ENCODE data around the gene CACNA2D4. TPM values are rescaled to one million over a fixed set of nuclear protein-coding genes. Genes with fewer than 3 reads are reported as not detected.

Gene CACNA2D4
- polyA plus RNA-seq, 1 donor = 2.0 TPM

DNA sequence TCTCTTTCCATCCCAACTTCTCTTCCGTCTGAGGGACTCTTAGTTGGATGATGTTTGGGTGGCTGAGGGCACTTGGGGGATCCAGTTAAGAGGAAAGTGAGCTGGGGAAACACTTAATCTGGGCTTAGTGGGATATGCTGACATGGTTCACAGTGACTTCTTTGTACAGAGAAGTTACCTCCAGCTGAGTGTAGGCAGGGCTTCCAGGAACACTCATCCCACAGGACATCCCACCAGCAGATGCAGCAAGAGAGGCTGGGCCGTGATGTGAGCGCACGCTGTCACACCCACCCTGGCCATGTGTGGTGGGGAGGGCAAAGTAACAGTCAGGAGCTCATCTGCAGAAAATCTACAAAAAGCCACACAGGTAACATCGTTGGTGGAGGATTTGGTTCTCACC lies 832 bp upstream of the CACNA2D4 start:
- no peak for DNase-seq (ENCODE audit: low read depth)

DNA sequence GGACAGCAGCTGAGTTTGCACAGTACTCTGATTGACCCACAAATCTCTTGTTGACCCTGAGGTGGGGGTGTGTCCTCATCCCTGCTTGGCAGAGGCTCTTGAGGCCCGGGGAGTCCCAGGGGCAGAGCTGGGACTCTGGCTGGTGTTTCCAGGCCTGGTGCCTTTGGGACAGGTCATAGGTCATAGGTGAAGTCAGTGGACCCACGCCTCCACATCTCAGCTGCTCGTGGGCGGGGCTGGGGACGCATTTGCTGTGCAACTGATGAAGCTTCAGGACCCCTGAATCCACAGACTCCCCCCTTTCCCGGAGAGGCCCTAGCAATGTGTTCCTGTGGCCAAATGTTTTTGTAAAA lies 408 bp upstream of the CACNA2D4 start:
- DNase-seq (ENCODE audit: low read depth) = no peak

DNA sequence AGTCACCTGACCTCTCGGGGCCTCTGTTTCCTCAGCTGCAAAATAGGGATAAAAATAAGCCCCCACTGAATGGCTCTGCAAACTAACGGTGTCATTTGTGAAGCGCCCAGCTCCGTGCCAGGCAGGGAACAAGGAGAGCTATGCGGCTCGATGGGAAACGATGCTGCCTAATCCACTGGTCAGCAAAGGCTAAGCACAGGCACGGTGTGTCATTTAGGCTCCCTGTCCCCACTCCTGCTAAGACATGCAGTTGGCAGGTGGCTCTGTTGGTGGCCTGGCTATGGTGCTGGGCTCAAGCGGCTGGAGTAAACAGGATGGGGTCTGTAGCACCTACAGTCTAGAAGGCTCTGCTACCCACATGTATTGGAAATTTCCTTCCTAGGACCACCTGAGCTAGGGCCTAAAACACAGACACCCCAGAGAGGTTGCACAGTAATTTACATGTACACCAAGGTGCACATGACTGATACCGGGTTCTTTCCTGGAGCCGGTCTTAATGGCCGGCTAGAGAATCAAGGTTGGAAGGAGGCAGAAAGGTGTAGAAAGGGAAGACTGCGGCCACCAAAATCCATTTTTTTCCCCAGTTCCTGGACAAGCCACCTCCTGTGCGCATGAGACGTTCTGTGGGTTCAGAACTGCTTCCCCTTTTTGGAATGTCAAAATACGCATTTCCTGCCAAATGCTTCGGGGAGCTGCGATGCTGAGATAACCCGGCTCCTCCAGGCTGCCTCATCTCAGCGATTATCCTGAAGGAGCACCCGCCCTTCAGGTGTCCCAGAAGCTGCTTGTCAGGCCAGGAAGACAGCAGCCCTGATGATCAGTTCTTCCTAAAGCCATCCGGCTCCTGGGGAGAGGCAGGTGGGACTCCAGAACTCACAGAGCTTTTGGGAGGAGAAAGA lies 1.0 kb downstream of the CACNA2D4 start:
- DNase-seq (ENCODE audit: low read depth) = no peak

DNA sequence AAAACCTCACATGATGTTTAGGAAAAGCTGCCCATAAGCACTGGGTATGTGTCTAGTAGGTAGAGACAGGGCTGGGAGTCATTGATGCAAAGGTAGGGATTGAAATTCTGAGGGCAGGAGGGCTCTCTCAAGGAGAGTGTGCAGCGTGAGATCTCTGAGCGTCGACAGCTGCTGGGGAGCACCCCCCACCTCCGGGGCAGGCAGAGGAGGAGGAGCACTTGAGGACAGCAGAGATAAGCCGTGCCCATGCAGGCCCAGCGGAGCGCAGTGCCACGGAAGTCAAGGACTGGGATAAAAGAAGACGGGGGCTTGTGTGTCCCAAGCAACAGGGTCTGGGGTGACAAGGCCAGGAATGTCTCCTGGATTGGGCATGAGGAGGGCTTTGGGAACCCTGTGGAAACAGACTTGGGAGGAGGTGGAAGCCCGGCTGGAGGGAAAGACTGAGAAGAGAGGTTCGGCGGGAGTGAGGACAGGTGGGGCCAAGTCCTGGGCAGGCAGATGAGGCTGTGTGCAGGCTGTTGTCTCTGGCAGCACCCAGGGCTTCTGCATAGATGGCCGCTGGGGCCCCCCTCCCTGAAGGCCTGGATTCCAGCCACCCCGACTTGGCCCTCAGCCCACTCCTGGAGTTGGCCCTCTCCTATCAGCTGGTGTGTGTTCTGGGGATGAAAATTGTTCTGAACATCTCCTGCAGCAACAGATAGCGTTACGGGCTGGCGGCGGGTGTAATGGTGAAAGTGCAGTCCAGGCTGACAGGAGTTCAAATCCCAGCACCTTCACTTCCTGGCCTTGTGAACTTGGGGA lies 1.9 kb downstream of the CACNA2D4 start:
- DNase-seq (ENCODE audit: low read depth) = no peak

DNA sequence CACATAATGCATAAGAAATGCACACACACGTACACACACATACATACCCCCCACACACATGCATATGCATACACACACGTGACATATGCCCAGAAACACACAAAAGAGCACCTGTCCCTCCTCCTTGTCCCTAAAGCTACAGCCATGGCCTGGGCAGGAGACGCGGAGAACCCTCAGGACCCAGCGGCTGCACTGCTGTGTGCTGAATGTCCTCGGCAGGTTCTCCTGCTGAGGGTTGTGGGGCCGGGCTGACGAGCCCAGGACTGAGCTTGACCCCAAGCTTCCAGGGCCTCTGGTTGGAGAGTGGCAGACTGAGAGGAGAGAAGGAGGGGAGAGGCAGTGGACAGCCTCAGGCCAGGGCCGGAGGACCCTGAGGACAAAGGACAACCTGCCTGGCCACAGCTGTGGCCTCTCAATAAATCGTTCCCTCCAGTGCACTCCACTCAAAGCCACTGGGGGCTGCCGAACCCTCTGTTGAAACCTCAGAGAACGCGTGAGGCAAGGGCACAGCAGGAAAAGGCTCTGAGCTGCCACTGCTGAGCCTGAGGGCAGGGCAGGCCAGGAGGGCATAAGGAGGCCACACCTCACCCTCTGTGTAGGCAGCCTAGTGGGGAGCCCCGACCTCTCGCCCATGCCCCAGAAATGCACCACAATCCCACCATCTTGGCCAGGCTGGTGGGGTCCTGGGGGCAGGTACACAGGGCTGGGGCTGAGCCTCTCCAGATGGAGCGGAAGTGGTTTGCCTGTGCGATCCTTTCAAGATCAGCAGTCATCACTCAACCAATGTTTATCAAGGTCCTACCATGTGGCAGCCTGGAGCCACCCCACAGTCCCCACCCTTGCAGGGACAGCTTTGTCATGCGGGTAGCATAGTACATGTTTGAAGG lies 3.1 kb downstream of the CACNA2D4 start:
- no peak for DNase-seq (ENCODE audit: low read depth)

DNA sequence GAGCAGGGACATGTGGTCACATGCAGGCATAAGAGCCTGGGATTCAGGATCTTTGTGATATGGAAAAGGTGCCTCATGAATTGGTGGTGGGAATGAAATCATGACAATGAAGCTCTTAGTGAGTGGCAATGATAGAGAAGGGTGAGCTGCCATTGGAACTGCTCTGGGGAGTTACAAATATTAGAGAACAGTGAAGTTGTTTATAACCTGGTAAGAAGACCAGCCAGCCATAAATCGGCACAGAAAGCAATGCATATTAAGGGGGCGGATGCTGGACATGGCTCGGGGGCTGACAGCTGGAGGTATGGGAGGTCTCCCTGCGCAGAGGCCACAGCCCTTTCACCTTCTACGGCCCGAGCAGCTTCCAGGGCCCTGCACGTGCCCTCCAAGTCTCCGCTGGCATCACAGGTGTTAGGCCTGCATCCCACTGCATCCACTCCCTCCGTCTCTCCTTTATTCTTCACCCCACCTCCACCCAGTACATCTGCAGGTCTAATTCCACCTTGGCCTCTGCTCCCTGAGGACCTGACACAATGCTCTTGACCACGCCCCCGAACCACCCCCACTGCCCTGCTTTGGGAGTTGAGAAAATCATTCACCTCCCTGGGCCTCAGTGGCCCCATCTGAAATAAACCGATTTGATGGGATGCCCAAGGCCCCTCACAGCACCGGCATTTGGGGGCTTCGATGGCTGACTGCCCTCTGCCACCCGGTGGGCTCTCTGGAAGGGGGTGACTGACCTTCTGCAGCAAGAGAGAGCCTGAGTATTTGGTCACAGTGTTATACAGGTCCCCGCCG lies 4.1 kb downstream of the CACNA2D4 start:
- DNase-seq (ENCODE audit: low read depth) = no peak

DNA sequence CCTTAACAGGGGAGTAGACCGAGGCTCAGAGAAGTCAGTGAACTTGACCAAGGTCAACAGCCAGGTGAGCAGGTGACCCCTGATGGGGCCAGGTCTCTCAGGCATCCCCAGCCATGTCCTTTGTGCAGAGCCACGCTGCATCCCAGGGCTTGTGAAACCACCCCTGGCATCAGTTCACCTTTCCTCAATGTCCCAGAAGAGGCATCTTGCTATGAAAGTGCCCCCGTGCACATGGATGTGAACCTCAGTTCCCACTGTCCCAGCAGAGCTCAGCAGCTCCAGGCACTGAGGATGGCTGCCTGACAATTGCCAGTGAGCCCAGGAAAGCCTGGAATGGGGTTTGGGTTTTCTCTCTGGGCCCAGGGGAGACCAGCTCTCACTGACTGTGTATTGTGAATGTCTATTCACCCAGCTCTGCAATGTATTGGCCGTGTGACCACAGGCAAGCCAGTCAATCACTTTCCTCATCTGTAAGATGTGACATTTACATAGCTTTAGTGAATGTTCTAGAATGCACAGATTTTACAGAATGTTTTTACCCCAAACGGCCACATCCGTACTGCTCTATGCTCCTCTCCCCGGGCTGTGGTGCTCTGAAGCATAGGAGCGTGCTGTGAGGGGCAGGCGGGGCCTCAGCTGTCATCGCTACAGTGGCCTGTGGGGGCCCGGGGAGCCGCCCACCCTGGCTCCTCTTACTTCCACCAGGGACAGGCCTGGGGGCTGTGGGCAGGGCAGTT lies 4.9 kb downstream of the CACNA2D4 start:
- DNase-seq (ENCODE audit: low read depth) = no peak

DNA sequence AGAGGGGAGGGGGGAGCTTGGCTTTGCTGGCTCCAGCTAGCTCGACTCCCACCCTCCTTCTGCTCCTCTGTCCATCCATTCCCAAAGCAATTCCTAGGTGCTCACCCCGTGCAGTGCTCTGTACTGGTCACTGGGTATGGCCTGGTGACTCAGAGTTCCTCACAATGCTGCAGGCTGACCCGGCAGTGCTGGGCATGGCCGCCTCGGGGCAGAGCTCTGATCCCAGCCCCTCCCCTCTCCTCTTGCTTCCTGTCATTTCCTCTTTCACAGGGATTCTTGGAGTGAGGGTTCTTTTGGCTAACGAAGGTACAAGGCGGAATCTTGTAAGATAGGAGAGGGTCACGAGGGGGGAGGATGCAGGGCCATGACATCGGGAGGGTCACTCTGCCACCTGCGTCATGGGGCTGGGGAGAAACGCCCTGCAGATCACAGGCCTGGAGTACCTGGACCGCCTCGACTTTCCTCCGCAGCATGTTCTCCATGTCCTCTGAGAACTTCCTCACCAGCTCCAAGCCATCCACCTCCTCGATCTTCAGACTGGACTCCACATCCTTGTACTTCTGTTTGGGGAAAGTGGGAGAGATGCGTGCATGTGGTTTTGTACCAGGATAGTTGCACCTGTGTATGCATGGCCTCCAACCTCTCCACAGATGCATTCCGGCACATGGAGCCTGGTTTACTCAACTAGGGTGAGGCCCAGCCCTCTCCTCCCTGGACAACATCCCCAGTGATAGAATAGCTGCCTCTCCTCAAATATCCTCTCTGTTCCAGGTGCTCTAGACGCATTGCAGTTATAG lies 5.7 kb downstream of the CACNA2D4 start:
- DNase-seq (ENCODE audit: low read depth) = no peak

DNA sequence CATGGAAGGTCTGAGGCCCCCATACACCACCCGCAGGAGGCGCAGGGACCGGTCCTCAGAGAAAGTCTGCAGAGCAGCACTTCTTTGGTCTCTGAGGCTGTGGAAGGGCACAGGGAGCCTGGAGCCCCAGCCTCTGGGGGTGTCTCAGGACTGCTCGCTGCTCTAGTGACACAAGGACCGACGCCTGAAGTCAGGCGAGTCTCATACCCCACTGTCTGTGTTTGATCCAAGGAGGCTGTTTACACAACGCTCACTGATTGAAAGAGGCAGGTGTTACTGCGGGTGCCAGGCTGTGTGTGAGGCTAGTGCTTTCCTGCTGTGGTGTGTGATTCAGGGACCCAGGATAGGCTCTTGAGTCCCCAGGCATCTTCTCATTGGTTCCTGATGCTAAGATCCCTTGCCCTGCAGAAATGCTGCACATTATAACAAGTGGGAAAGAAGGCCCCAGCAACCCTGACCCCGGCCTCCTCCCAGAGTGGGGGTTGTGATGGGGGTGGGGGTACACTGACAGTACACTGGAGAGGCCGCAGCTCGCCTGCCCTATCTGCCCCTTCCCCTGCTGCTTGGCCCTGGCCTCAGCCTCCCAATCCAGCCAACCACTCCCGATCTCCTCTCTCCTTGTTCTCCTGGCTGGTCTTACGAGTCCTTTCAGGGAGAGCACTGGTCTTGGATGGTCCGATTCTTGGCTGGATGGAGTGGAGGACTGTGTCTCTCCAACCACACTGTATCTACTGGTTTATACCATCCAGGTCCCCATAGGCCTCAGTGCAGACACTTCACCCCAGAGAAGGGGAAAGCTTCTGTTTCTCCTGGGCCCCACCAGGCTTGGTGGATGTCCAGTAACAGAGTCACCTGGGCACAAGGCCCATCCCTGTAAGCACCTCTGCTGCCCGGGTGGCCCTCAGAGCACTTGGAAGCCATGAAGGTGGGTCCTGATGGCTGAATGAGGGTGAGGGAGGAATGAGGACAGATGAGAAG lies 6.6 kb downstream of the CACNA2D4 start:
- no peak for DNase-seq (ENCODE audit: low read depth)

DNA sequence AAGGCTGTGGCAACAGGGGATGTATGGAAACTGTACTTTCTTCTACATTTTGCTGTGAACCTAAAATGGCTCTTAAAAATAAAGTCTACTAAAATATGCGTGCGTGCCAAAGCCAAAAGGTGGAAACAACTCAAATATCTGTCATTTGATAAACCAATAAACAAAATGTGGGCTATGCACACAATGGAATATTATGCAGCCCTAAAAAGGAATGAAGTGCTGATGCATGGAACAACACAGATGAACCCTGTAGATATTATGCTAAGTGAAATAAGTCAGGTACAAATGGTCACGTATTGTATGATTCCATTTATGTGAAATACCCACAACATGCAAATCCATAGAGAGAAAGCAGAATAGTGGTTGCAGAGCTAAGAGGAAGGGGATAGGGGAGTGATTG lies 8.0 kb downstream of the CACNA2D4 start:
- no peak for DNase-seq (ENCODE audit: low read depth)

DNA sequence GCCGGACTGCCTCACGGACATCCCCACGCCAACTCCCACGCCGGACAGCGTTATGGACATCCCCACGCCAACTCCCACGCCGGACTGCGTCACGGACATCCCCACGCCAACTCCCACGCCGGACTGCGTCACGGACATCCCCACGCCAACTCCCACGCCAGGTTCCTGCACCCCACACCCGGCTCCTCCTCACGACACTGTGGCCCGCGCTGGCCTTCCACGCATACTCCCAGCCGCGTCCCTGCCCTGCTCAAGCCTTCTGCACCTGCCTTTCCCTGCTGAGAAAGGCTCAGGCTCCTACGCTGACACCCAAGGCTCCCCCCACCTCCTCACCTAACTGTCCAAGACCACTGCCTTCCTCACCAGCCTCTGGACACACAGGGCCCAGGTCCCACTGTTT lies 9.7 kb downstream of the CACNA2D4 start:
- DNase-seq (ENCODE audit: low read depth) = no peak

DNA sequence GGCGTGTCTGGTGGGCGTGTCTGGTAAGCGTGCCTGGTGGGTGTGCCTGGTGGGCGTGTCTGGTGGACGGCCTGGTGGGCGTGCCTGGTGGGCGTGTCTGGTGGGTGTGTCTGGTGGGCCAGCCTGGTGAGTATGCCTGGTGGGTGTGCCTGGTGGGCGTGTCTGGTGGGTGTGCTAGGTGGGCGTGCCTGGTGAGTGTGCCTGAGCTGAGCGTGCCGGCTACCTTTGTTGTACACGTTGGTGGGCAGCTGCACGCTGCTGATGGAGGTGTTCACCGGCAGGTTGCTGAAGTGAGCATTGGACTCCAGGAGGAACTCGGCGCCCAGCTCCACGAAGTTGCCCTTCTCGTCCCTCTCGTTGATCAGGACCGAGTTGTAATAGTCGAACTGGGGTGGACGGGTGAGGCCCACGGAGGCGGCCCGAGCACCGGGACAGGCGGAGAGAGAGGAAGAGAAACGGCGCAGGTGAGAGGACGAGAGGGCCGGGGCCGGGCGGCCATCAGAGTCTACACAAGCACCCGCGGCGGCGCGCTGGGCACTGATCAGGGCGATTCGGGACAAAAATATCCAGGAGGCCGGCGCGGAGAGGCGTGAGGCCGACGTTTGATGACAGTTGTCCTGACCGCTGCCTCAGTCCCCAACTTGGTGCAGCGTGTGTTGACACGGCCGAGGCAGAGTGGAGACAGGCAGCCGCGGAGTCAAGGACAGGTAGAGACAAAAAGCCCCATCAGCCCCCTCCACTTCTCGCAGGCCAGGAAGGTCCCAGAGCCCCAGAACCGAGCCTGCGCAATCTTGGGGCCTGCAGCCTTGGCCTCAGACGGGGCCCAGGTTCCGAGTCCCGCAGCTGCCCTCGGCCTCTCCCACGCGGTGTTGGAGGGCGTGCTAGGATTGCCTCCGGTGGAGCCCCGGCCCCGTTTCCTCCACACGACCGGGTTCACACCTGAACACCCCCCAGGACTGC lies 10.5 kb downstream of the CACNA2D4 start:
- no peak for DNase-seq (ENCODE audit: low read depth)

DNA sequence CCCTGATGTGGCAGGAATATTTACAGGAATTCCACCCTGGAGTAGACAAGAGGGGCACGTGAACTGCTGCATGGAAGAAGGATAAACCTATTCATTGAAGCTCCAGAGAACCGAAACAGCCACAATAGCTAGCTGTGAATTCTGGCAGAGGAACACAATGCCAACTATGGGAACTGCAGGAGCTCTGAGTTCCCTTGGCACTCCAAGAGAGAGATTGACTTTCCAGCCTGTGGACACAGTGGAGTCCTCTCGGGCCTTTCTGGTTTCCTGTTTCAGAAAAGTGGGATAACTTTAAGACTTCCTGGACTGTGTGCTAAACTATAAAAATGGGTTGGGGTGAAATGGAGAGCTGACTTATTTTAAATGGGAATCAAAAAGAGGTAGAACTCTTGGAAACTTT lies 11.9 kb downstream of the CACNA2D4 start:
- DNase-seq (ENCODE audit: low read depth) = no peak

DNA sequence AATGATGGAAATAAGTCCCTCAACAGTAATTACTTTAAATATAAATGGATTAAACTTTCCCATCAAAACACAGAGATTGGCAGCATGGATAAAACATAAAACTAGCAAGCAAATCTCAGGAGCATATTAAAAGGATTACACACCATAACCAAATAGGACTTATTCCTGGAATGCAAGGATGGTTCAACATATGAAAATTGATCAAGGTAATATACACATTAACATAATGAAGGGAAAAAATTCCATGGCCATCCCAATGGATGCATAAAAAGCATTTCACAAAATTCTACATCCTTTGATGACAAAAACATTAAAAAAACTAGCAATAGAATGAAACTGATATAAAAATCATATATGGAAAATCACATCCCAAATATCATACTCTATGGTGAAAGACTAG lies 13.6 kb downstream of the CACNA2D4 start:
- DNase-seq (ENCODE audit: low read depth) = no peak

DNA sequence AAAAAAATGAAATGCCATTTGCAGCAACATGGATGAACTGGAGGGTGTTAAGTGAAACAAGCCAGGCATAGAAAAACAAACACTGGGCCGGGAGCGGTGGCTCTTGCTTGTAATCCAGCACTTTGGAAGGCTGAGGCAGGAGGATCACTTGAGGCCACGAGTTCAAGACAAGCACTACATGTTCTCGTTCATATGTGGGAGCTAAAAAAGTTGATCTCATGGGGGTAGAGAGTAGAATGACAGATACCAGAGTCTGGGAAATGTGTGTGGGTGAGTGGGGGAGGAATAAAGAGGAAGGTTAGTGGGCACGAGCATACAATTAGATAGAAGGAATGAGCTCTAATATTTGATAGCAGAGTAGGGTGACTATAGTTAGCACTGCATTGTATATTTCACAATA lies 21.5 kb downstream of the CACNA2D4 start:
- no peak for DNase-seq (ENCODE audit: low read depth)

DNA sequence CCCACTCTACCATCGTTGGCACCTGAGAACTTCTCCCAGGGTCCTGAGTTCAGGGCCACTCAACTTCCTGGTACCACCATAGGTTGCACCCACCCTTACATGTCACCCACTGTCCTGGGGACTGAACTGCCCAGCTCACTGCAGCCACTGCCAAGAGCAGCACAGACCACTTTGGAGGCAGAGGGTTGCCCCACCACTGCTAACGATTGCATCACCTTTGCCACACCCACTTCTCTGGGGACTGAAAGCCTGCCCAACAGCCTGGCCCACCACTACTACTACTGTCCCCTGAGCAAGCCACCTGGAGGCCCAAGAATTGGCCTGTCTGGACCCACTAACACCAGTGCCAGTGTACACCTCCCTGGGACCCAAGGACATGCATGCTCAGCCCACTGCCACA lies 27.6 kb downstream of the CACNA2D4 start:
- no peak for DNase-seq (ENCODE audit: low read depth)

DNA sequence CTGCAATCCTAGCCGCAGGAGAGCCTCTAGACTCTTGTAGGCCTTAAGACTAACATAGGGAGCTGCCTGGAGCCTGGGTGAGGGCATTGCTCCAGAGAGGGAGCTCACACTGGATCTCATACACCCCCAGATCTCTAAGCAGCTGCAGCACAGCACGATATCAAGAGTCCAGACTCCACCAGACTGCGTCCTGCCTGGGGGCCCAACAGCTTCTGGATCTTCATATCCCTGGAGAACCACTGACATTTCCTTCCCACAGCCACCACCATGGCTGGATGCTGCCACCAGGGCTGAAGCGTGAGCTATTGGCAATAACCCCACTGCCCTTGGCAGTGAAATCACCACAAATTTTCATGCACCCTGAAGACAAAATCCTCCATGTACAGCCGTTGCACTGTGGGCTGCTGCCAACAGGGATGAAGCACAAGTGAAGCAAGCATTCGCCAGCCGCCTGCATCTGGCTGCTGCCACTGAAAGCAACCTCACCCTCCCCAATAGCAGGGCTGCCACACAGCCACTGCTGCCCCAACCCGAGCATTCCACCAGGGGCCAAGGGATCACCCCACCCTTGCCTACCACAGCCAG lies 28.2 kb downstream of the CACNA2D4 start:
- no peak for DNase-seq (ENCODE audit: low read depth)
